HG02798 (cell line): ENCODE data around the gene LGALS9.
"Not testable (repeated sequence)": the region's sequence is repeated elsewhere in the genome, so short reads cannot be mapped to it uniquely, and the experiment has no call there.

Experiments
- ATAC-seq: cut with Tn5 transposase; IDR thresholded peaks from one replicate; pipeline ENCODE4 v1.9.1; 2021; ENCODE audit warnings: mild to moderate bottlenecking; ENCODE audit not compliant: unreplicated experiment, poor library complexity

Gene LGALS9

GRCh38 chr17:27670791-27671590 is 40.0 kb downstream of the LGALS9 start:
- no peak for ATAC-seq

DNA sequence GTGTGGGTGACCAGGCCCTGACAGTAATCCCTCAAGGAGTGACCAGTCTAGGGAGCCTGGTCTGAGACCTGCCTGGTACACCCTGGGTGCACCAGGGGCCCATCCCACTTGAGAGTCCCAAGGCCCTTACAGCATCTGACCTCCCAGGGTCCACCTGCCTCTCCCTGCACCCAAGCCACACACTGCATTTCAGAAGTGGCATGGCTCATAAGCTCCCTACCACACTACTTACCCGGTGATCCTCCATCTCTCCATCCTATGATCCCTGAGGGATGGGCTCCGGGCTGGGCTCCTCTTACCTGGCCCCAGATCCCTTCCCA is 40.6 kb downstream of the LGALS9 start:
- no peak for ATAC-seq

DNA sequence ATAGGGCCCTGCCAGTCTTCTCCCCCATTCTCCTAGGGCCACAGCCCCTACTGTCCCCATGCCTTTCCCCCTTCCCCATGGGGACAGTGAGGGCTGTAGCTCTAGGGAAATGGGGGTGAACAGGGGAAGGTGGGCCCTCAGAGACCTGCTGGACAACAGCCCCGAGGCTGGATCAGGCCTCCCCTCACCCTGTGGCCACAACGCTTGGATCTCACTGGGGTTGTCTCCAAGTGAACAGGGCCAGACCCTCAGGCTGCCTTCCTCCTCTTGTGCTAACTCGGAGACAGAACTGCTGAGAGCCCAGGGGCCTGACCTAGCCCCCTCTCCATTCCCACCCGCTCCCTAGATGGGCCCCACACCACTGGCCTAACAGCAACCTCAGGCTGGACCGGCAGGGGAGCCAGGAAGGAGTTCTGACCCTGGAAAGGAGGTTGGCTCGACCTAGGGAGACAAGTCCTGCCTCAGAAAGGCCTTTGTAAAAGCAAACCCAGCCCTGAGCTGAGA is 41.0 kb downstream of the LGALS9 start:
- not testable (repeated sequence) for ATAC-seq

DNA sequence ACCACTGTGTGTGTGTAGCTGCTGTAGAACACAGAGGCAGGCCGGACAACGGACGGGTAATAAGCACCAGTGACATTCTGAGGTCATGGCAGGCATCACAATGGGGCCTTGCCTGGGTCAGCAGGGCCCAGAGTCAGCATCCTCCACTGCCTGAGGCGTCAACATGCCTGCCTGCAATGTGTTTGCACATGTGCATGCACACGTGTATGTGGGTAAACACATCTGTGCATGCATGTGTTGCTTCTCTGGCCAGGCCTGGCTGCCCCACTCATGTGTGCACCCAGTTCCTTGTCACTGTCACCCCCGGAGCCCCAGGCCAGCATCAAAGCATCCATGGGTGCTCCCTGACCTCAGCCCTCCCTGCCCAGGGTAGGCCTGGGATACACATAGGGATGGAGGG is 43.3 kb downstream of the LGALS9 start:
- ATAC-seq: no peak

DNA sequence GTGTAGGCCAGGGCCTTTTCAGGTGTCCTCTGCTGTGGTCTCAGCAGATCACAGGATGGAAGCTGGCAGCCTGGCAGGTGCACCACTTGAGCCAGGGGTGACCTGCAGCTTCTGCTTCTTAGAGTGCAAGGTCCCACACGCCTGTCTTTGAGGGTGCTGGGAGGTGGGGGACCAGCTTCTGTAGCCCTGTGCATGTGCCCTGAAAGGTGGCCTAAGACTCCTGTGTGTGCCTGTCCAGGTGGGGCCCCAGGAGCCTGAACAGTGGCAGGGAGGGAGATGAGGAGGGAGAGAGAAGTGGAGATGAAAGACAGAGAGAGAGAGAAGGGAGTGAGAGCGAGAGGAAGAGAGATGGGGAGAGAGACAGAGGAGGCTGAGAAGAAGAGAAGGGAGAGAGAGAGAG is 46.2 kb downstream of the LGALS9 start:
- no peak for ATAC-seq

GRCh38 chr17:27686322-27686721 is 55.3 kb downstream of the LGALS9 start:
- not testable (repeated sequence) for ATAC-seq

DNA sequence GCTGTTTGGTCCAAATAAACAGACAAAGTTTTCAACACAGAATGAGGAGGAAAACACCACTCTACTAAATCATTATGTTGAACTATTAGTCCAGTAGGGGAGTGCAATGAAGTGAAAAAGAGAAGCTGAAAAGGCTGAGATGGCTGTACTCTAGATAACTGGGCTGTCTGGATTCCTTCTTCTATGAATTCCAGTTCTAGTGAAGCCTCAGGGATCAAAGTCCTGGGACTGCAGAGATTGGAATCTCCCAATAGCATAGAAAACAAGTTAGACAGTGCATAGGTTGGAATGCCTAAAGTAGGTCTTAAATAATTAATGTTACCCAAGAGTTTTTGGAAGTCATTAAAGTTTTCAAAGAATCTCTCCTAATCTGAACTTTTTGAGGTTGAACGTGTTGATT is 59.9 kb downstream of the LGALS9 start:
- ATAC-seq: no peak

DNA sequence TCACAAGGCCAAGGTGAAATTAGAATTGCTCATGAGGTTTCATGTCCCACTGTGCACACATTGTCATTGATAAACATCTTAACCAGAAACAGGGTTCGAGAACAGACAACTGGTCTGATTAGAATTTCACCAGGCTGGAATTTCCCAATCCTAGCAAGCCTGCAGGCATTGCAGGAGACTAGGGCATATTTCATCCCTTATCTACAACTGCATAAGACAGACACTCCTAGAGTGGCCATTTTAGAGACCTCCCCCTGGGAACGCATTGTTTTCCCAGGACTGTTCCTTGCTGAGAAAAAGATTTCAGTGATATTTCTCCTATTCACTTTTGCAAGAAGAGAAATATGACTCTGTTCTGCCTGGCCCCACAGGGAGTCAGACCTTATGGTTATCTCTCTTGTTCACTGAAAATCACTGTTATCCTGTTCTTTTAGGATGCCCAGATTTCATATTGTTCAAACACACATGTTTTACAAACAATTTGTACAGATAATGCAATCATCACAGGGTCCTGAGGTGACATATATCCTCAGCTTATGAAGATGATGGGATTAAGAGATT is 64.3 kb downstream of the LGALS9 start:
- ATAC-seq: not testable (repeated sequence)
